Measurements from ENCODE around the gene CGB5. TPM values are rescaled to one million over a fixed set of nuclear protein-coding genes. Genes with fewer than 3 reads are reported as not detected.
"Not testable (repeated sequence)": the region's sequence is repeated elsewhere in the genome, so short reads cannot be mapped to it uniquely, and the experiment has no call there.

Gene CGB5
- polyA plus RNA-seq (2013, experiment 1 of 2): not detected
- polyA plus RNA-seq (2013, experiment 2 of 2): not detected

DNA sequence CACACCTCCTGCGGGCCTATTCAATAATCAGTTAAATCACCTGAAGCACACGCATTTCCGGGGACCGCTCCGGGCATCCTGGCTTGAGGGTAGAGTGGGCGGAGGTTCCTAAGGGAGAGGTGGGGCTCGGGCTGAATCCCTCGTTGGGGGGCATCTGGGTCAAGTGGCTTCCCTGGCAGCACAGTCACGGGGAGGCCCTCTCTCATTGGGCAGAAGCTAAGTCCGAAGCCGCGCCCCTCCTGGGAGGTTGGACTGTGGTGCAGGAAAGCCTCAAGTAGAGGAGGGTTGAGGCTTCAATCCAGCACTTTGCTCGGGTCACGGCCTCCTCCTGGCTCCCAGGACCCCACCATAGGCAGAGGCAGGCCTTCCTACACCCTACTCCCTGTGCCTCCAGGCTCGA lies at the start of gene CGB5:
CGB5 (plus strand) TSS at position 301 of the 400 bp plus-strand sequence. CDS start 362 bp downstream, outside the sequence.
- H3K9ac ChIP-seq (ENCODE audit: low read depth, low read length); H3K27ac ChIP-seq (ENCODE audit: low read depth, low read length); H3K4me1 ChIP-seq (ENCODE audit: insufficient read depth, low read length); H3K9me3 ChIP-seq (ENCODE audit: insufficient read depth, low read depth, low read length); H3K36me3 ChIP-seq (ENCODE audit: insufficient read depth, low read length); H3K4me3 ChIP-seq (ENCODE audit: low read length); H3K27me3 ChIP-seq (ENCODE audit: insufficient read depth, low read length): not testable (repeated sequence)
- 82% methylated on average over 14 of the region's 15 CpGs for WGBS

DNA sequence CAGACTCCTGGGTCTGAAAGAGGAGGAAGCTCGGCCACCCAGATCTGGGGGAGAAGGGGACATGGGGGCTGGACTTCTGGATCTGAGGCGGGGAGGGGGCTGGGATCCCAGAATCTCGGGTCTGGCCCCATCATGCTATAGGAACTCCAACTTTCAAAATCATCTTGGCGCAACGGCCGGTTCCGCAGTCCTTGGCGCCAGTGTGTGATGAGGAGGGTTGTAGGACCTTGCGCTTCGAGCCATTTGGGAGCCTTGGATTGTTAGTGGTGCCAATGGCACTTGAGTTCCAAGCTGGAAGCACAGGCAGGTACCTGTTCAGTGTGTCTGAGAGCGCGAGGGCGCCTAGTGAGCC lies 49.6 kb upstream of the CGB5 start:
- Histone ChIP-seq H3K36me3 (ENCODE audit: insufficient read depth, low read length) (peaks cover 11% of the 10 kb centered on the region; the same call in 1 of the 2 replicates), H3K4me3 (ENCODE audit: low read length) (peak overlapping the region; percentile 80), H3K27me3 (ENCODE audit: insufficient read depth, low read length) (no peaks in the 10 kb centered on the region), H3K9me3 (ENCODE audit: insufficient read depth, low read depth, low read length) (no peaks in the 10 kb centered on the region), H3K27ac (ENCODE audit: low read depth, low read length) (no peak overlapping the region), H3K4me1 (ENCODE audit: insufficient read depth, low read length) (no peaks in the 10 kb centered on the region; the same call in 1 of the 2 replicates), H3K9ac (ENCODE audit: low read depth, low read length) (peak overlapping the region; percentile 72)
- 2% methylated on average over 13 of the region's 13 CpGs for WGBS

DNA sequence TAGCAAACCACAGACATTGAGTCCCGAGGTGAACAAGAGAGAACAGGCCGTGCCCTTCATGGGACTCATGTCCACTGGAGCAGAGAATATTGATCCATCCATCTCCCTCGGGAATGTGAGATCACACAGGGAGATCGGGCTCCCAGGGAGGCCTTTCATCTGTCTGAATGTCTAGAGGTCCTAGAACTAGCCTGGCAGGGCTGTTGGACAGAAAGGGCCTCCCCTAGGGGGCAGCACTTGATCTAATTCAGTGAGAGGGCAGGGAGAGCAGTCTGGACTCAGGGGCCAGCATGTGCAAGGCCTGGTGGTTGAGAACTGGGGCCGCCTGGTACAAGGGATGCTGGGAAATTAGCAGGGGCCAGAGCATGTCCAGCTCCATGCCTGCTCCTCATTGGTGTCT lies 45.7 kb upstream of the CGB5 start:
- Histone ChIP-seq H3K27ac (ENCODE audit: low read depth, low read length) (no peak overlapping the region), H3K27me3 (ENCODE audit: insufficient read depth, low read length) (no peaks in the 10 kb centered on the region), H3K9ac (ENCODE audit: low read depth, low read length) (no peak overlapping the region), H3K36me3 (ENCODE audit: insufficient read depth, low read length) (peaks cover 14% of the 10 kb centered on the region), H3K9me3 (ENCODE audit: insufficient read depth, low read depth, low read length) (no peaks in the 10 kb centered on the region), H3K4me3 (ENCODE audit: low read length) (no peak overlapping the region), H3K4me1 (ENCODE audit: insufficient read depth, low read length) (no peaks in the 10 kb centered on the region; the same call in 1 of the 2 replicates)
- WGBS: 83% methylated on average over 5 of the region's 5 CpGs

DNA sequence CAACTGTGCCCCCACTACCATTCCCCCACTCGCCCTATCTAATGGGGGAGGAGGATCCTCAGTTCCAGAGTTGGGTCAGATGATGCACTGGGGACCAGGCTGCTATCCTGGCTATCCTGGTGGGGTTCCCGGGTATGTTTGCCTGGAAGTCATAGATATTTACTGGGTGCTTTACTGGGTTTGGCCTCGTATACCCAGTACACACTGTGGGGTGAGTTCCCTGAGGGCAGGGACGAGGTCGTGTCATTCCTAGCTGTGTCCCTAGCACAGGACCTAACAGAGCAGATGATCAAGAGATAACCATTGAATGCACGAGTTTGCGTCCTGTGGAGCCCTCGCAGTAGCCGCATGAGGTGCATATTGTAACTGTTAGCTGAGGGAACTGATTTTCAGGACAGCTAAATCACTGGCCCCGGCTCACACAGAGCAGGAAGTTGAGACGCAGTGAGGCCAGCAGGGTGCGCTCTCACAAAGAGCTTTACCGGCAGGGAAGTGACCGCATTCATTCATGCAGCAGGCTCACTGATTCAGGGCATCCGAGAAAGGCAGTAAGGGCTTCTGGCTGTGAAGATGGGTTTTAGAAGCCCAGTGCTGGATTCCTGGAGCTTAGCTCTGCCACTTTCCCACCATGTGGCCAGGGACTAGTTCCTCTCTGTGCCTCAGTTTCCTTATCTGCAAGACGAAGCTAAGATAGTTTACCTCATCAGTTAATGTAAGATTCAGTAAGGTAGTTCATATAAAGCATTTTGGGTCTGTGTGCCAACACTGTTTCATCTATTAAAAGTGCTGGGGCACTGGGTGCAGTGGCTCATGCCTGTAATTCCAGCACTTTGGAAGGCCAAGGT lies 43.9 kb upstream of the CGB5 start:
- no peaks in the 10 kb centered on the region for H3K9me3 ChIP-seq (ENCODE audit: insufficient read depth, low read depth, low read length)
- peak overlapping the region; percentile 4; the same call in 1 of the 2 replicates for H3K27ac ChIP-seq (ENCODE audit: low read depth, low read length)
- H3K36me3 ChIP-seq (ENCODE audit: insufficient read depth, low read length): peaks cover 32% of the 10 kb centered on the region
- H3K4me3 ChIP-seq (ENCODE audit: low read length): no peak overlapping the region
- H3K27me3 ChIP-seq (ENCODE audit: insufficient read depth, low read length): no peaks in the 10 kb centered on the region
- H3K9ac ChIP-seq (ENCODE audit: low read depth, low read length): no peak overlapping the region
- 49% methylated on average over 15 of the region's 16 CpGs for WGBS
- H3K4me1 ChIP-seq (ENCODE audit: insufficient read depth, low read length): no peaks in the 10 kb centered on the region

DNA sequence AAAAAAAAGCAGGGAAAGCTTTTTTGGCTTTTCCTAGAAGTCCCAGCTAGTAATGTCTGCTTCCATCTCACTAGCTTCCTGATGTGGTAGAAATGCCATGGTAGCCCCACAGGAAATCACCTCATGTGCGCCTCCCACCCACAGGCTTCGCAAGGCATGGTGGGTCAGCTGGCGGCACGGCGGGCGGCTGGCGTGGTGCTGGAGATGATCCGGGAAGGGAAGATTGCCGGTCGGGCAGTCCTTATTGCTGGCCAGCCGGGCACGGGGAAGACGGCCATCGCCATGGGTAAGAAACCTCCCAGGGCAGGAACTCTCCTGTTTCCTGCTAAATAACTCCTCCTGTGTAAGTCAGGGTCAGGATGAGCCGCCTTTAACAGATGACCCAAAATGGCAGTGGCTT lies 39.5 kb upstream of the CGB5 start:
- Histone ChIP-seq H3K36me3 (ENCODE audit: insufficient read depth, low read length) (peaks cover 61% of the 10 kb centered on the region), H3K9me3 (ENCODE audit: insufficient read depth, low read depth, low read length) (no peaks in the 10 kb centered on the region), H3K27ac (ENCODE audit: low read depth, low read length) (no peak overlapping the region), H3K4me3 (ENCODE audit: low read length) (no peak overlapping the region), H3K9ac (ENCODE audit: low read depth, low read length) (no peak overlapping the region), H3K27me3 (ENCODE audit: insufficient read depth, low read length) (no peaks in the 10 kb centered on the region), H3K4me1 (ENCODE audit: insufficient read depth, low read length) (no peaks in the 10 kb centered on the region)
- 96% methylated on average over 15 of the region's 15 CpGs for WGBS

DNA sequence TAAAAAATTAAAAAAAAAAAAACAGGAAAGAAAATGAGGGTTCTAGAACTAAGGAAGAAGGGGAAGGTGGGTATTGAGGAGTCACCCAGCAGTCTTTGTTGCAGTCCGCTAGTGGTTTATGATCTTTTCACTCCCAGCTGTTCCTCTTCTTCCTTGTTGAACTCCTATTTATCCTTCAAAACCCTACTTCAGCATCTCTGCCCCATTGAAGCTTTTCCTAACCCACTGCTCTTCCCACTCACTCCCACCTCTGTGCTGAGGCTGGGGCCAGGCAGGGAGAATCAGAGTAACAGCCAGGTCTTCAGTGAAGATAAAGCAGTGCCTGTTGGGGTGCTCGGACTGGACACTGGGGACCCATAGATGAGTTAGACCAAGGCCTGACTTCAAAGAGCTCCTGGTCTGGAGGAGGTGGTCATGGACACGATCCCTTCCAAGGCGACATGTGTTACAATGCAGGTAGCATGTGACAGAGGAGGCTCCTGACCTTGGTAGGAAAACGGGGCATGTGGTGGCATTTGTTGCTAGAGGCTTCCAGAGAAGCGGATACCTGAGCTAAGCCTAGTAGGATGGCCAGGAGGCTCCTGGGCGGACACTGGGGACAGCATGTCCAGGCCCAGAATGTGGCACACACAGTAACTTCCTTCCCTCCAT lies 38.6 kb upstream of the CGB5 start:
- Histone ChIP-seq H3K27ac (ENCODE audit: low read depth, low read length) (no peak overlapping the region), H3K4me3 (ENCODE audit: low read length) (no peak overlapping the region), H3K36me3 (ENCODE audit: insufficient read depth, low read length) (peaks cover 70% of the 10 kb centered on the region), H3K4me1 (ENCODE audit: insufficient read depth, low read length) (no peaks in the 10 kb centered on the region), H3K27me3 (ENCODE audit: insufficient read depth, low read length) (no peaks in the 10 kb centered on the region), H3K9me3 (ENCODE audit: insufficient read depth, low read depth, low read length) (no peaks in the 10 kb centered on the region), H3K9ac (ENCODE audit: low read depth, low read length) (no peak overlapping the region)
- 94% methylated on average over 7 of the region's 7 CpGs for WGBS

DNA sequence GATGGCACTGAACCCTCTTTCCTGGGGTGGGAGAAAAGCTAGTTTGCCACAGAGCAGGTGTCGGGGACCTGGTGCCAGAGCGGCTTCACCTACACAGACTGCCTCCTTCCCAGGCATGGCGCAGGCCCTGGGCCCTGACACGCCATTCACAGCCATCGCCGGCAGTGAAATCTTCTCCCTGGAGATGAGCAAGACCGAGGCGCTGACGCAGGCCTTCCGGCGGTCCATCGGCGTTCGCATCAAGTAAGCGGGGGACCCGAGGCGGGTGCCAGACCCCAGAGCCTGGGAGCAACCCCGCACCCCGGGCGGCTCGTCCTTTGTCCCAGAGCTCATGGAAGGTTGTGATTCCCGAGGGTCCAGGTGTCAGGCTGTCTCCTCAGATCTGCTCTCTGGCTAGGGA lies 36.7 kb upstream of the CGB5 start:
- Histone ChIP-seq H3K9me3 (ENCODE audit: insufficient read depth, low read depth, low read length) (no peaks in the 10 kb centered on the region), H3K4me3 (ENCODE audit: low read length) (no peak overlapping the region), H3K27ac (ENCODE audit: low read depth, low read length) (no peak overlapping the region), H3K36me3 (ENCODE audit: insufficient read depth, low read length) (peaks cover 80% of the 10 kb centered on the region), H3K9ac (ENCODE audit: low read depth, low read length) (no peak overlapping the region), H3K27me3 (ENCODE audit: insufficient read depth, low read length) (no peaks in the 10 kb centered on the region), H3K4me1 (ENCODE audit: insufficient read depth, low read length) (no peaks in the 10 kb centered on the region)
- 97% methylated on average over 22 of the region's 22 CpGs for WGBS

DNA sequence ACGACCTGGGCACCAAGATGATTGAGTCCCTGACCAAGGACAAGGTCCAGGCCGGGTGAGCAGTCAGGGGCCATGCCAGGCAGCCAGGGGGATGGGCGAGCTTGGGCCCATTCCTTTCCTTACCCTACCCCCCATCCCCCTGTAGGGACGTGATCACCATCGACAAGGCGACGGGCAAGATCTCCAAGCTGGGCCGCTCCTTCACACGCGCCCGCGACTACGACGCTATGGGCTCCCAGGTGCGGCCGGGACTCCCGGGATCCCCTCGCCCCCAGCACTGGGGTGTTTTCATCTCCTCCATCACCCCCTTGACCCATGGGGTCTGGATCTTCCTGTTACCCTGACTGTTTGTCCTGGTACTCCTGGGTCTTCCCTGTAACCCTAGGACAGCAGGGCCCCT lies 33.8 kb upstream of the CGB5 start:
- WGBS: 95% methylated on average over 18 of the region's 18 CpGs
- H3K9me3 ChIP-seq (ENCODE audit: insufficient read depth, low read depth, low read length): no peaks in the 10 kb centered on the region
- peaks cover 75% of the 10 kb centered on the region for H3K36me3 ChIP-seq (ENCODE audit: insufficient read depth, low read length)

DNA sequence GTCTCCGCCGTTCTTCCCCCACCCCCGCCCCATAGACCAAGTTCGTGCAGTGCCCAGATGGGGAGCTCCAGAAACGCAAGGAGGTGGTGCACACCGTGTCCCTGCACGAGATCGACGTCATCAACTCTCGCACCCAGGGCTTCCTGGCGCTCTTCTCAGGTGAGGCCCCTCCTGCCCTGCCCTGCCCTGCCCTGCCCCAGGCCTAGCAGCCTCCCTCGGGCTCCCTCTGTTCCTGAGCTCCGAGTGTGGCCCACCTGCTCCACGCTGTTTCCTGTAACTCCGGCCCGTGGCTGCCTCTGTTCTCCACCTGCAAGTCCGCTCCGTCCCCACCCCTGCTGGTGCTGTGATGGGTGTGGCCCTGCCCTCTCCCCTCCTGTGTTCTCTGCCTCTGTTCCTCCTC lies 33.2 kb upstream of the CGB5 start:
- Histone ChIP-seq H3K27ac (ENCODE audit: low read depth, low read length) (no peak overlapping the region), H3K9me3 (ENCODE audit: insufficient read depth, low read depth, low read length) (no peaks in the 10 kb centered on the region), H3K9ac (ENCODE audit: low read depth, low read length) (no peak overlapping the region), H3K4me3 (ENCODE audit: low read length) (no peak overlapping the region), H3K4me1 (ENCODE audit: insufficient read depth, low read length) (no peaks in the 10 kb centered on the region), H3K27me3 (ENCODE audit: insufficient read depth, low read length) (no peaks in the 10 kb centered on the region), H3K36me3 (ENCODE audit: insufficient read depth, low read length) (peaks cover 75% of the 10 kb centered on the region)
- 92% methylated on average over 18 of the region's 18 CpGs for WGBS

More for the DNA sequence above, 33.8 kb upstream of the CGB5 start:
- no peaks in the 10 kb centered on the region for H3K4me1 ChIP-seq (ENCODE audit: insufficient read depth, low read length)
- no peaks in the 10 kb centered on the region for H3K27me3 ChIP-seq (ENCODE audit: insufficient read depth, low read length)
- no peak overlapping the region for H3K27ac ChIP-seq (ENCODE audit: low read depth, low read length)
- no peak overlapping the region for H3K4me3 ChIP-seq (ENCODE audit: low read length)
- no peak overlapping the region for H3K9ac ChIP-seq (ENCODE audit: low read depth, low read length)

DNA sequence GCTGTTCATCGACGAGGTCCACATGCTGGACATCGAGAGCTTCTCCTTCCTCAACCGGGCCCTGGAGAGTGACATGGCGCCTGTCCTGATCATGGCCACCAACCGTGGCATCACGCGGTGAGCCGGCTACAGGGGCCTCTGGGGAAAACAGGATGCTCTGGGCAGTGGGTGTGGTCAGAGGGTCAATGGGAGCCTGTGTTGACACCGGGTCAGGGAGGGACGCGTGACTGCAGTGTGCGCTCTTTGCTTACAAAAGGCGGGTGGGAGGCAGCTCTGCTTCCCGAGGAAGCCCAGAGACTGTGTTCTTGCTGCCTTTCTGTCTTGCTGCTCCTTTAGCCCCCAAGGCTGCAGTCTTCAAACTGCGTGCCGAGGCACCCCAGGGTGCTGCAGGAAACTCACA lies 32.5 kb upstream of the CGB5 start:
- no peaks in the 10 kb centered on the region for H3K9me3 ChIP-seq (ENCODE audit: insufficient read depth, low read depth, low read length)
- 90% methylated on average over 17 of the region's 17 CpGs for WGBS
- no peak overlapping the region for H3K9ac ChIP-seq (ENCODE audit: low read depth, low read length)
- no peak overlapping the region for H3K27ac ChIP-seq (ENCODE audit: low read depth, low read length)
- no peaks in the 10 kb centered on the region for H3K27me3 ChIP-seq (ENCODE audit: insufficient read depth, low read length)
- peaks cover 74% of the 10 kb centered on the region for H3K36me3 ChIP-seq (ENCODE audit: insufficient read depth, low read length)
- H3K4me3 ChIP-seq (ENCODE audit: low read length): no peak overlapping the region
- no peaks in the 10 kb centered on the region for H3K4me1 ChIP-seq (ENCODE audit: insufficient read depth, low read length)

DNA sequence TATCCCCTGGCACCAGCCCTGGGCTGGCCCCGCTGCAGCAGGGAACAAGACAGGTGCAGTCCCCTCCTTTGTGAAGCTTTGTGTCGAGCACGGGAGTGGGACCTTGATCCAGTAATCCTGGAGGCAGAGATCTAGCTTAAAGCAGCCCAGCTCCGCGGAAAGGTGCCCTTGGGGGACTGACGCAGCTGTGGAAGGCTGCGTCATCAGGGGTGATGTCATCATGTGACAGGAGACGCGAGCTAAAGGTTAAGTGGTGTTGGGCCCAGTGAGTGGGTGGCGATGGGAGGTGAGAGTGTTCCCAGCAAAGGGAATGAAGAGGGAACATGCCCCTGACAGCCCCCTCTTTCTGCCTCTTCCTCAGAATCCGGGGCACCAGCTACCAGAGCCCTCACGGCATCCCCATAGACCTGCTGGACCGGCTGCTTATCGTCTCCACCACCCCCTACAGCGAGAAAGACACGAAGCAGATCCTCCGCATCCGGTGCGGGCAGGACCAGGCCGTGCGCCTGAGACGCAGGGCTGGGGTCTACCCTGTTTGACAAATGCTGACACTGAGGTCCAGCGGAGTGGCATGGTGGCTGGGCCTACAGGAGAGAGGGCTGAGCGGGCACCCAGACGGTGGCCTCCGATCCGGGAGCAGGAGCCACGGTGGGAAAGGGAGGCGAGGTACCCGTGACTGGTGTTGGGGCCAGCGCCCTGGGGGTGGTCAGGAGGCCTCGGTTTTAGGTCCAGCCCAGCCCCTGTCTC lies 29.4 kb upstream of the CGB5 start:
- Histone ChIP-seq H3K36me3 (ENCODE audit: insufficient read depth, low read length) (peaks cover 62% of the 10 kb centered on the region), H3K4me3 (ENCODE audit: low read length) (no peak overlapping the region), H3K9me3 (ENCODE audit: insufficient read depth, low read depth, low read length) (no peaks in the 10 kb centered on the region), H3K27ac (ENCODE audit: low read depth, low read length) (no peak overlapping the region), H3K4me1 (ENCODE audit: insufficient read depth, low read length) (peaks cover 5% of the 10 kb centered on the region; the same call in 1 of the 2 replicates), H3K27me3 (ENCODE audit: insufficient read depth, low read length) (peaks cover 19% of the 10 kb centered on the region), H3K9ac (ENCODE audit: low read depth, low read length) (no peak overlapping the region)
- WGBS: 94% methylated on average over 32 of the region's 32 CpGs
